Thoracic aorta (tissue), 2 donors: Measurements from ENCODE around the gene GLIS2. TPM values are rescaled to one million over a fixed set of nuclear protein-coding genes. Genes with fewer than 3 reads are reported as not detected.

Experiments
- ATAC-seq: fragments of 150-250 bp; one replicate; pipeline ENCODE4 v1.8.0; 2017; ENCODE audit warnings: low read depth; ENCODE audit not compliant: insufficient number of reproducible peaks, low FRiP score
- DNase-seq: peaks from one replicate; pipeline ENCODE4 v3.0.0-alpha.2; 2020; ENCODE audit warnings: low spot score
- H3K27ac ChIP-seq, 2 donors: fragments of 200-600 bp; sonication (generic); 1 replicate in 1 of 2; 2 replicates in 1 of 2; pipeline ENCODE4 v1.5.1; 2016; ENCODE audit warnings: mild to moderate bottlenecking in 2 of 2, moderate library complexity in 2 of 2
- H3K27me3 ChIP-seq: fragments of 200-600 bp; sonication (generic); replicated peaks from 2 replicates; pipeline ENCODE4 v1.6.0; 2016; ENCODE audit warnings: mild to moderate bottlenecking; ENCODE audit not compliant: insufficient read depth
- H3K36me3 ChIP-seq: fragments of 200-600 bp; sonication (generic); one replicate; pipeline ENCODE4 v1.5.1; 2016
- H3K4me1 ChIP-seq, 2 donors: fragments of 200-600 bp; sonication (generic); 1 replicate in 1 of 2; 2 replicates in 1 of 2; pipeline versions ENCODE4 v1.5.1 to v1.6.0; 2016; ENCODE audit warnings: low read depth in 2 of 2, mild to moderate bottlenecking in 1 of 2; ENCODE audit not compliant: control insufficient read depth in 1 of 2
- H3K4me3 ChIP-seq: fragments of 200-600 bp; sonication (generic); 2 replicates; pipeline ENCODE4 v1.5.1; 2016; ENCODE audit warnings: mild to moderate bottlenecking
- H3K9me3 ChIP-seq: fragments of 200-600 bp; sonication (generic); 2 replicates; pipeline ENCODE4 v1.5.1; 2016
- CTCF ChIP-seq: fragments of 200-600 bp; sonication (generic); IDR thresholded peaks from one replicate; pipeline ENCODE4 v1.5.1; 2019; ENCODE audit warnings: antibody characterized with exemption
- total RNA-seq, 2 donors: library from RNA; depleted of rRNA; stranded (reverse); fragments of >200 nt; gene quantifications; one replicate each; pipeline versions ENCODE4 v1.1.0 to v1.2.3, GENCODE V29; 2016

GLIS2 gene
- total RNA-seq, 2 donors from 2014 or later: 19.5 to 32.9 TPM

- TF ChIP-seq CTCF: no peak
- H3K4me1 ChIP-seq: peaks cover 0 to 4% of the 10 kb centered on the region in 2 donors
- no peaks in the 10 kb centered on the region for H3K27me3 ChIP-seq
- no peak overlapping the region for H3K4me3 ChIP-seq
- DNase-seq: no peak
- H3K36me3 ChIP-seq: no peaks in the 10 kb centered on the region
- H3K27ac ChIP-seq: no peak overlapping the region
- H3K9me3 ChIP-seq: no peaks in the 10 kb centered on the region
- ATAC-seq: no peak
Measured at GRCh38 chr16:4283441-4283840, 32.4 kb upstream of the GLIS2 start.

- no peak for TF ChIP-seq CTCF
- ATAC-seq: no peak
- Histone ChIP-seq H3K9me3 (no peaks in the 10 kb centered on the region), H3K36me3 (no peaks in the 10 kb centered on the region), H3K27me3 (no peaks in the 10 kb centered on the region), H3K27ac (no peak overlapping the region), H3K4me1 (peaks cover 0 to 8% of the 10 kb centered on the region in 2 donors), H3K4me3 (no peak overlapping the region)
- no peak for DNase-seq
Measured at GRCh38 chr16:4283939-4284338, 31.9 kb upstream of the GLIS2 start.

GRCh38 chr16:4285167-4285566 lies 30.7 kb upstream of the GLIS2 start:
- H3K27me3 ChIP-seq: no peaks in the 10 kb centered on the region
- no peaks in the 10 kb centered on the region for H3K36me3 ChIP-seq
- H3K4me3 ChIP-seq: no peak overlapping the region
- no peak overlapping the region for H3K27ac ChIP-seq
- no peaks in the 10 kb centered on the region for H3K9me3 ChIP-seq
- ATAC-seq: no peak
- H3K4me1 ChIP-seq: peaks cover 0 to 12% of the 10 kb centered on the region in 2 donors
- no peak for TF ChIP-seq CTCF
- DNase-seq: no peak

- Histone ChIP-seq H3K36me3 (no peaks in the 10 kb centered on the region), H3K9me3 (no peaks in the 10 kb centered on the region), H3K4me1 (peaks cover 4 to 33% of the 10 kb centered on the region in 2 donors), H3K27me3 (no peaks in the 10 kb centered on the region), H3K4me3 (peak overlapping the region; percentile 24), H3K27ac (no peak overlapping the region)
- ATAC-seq: no peak
- TF ChIP-seq CTCF: peak; percentile 95
- no peak for DNase-seq
Measured at GRCh38 chr16:4288148-4288921, 27.5 kb upstream of the GLIS2 start.

GRCh38 chr16:4290236-4290830 lies 25.5 kb upstream of the GLIS2 start:
- H3K27ac ChIP-seq: peak overlapping the region in 1 of 2 donors; percentile 6
- no peaks in the 10 kb centered on the region for H3K36me3 ChIP-seq
- TF ChIP-seq CTCF: no peak
- H3K4me1 ChIP-seq: peaks cover 13 to 48% of the 10 kb centered on the region in 2 donors
- H3K9me3 ChIP-seq: no peaks in the 10 kb centered on the region
- ATAC-seq (no peak), DNase-seq (no peak)
- no peaks in the 10 kb centered on the region for H3K27me3 ChIP-seq
- H3K4me3 ChIP-seq: no peak overlapping the region
